Loucy (cell line): ENCODE measurements around the gene CPEB4.

ENCODE experiments used
- EZH2phosphoT487 ChIP-seq: fragments of 200-600 bp; IDR thresholded peaks from 2 replicates; pipeline ENCODE4 v1.6.1; 2018; ENCODE audit warnings: antibody characterized with exemption, mild to moderate bottlenecking, moderate library complexity, borderline replicate concordance
- TF ChIP-seq, protein P1 (sequence below): fragments of 200-600 bp; sonication (generic); conservative IDR thresholded peaks from 2 replicates; pipeline ENCODE4 v1.5.1; 2014; ENCODE audit warnings: mild to moderate bottlenecking, antibody characterized with exemption, low read length

DNA sequence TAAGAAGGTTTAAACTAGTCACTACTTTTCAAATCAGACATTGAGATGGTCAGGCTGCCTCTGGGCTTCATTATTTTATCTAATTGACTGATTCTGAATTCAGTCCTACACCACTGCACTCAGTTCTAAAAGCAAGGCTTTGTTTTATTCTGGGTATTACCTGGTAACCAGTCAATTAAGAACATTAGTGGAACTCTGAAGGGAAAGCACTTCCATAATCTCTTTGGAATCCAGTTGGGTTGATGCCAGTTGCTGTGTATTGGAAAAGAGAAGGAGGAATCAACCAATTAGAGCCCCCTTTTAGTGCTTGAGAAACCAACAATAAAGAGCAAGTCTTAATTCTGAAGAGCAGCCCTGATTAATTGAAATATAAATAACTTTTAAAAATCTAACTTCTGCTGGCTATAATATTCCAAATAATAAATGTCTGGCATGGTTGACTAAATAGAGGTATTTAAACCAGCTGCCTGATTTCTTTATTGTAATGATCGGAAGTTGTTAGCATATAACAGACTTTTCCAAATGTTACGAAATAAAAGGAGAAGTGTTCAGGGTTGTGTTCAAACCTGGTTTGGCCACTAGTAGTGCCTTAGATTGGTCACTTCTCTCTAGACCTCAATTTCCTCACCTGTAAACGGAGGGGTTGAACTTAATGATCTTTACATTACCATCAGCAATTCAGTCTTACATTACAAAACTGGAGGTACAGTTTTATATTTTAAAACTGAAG lies 32.0 kb downstream of the CPEB4 start:
- no peak for TF ChIP-seq EZH2phosphoT487
- TF ChIP-seq, protein P1, sequence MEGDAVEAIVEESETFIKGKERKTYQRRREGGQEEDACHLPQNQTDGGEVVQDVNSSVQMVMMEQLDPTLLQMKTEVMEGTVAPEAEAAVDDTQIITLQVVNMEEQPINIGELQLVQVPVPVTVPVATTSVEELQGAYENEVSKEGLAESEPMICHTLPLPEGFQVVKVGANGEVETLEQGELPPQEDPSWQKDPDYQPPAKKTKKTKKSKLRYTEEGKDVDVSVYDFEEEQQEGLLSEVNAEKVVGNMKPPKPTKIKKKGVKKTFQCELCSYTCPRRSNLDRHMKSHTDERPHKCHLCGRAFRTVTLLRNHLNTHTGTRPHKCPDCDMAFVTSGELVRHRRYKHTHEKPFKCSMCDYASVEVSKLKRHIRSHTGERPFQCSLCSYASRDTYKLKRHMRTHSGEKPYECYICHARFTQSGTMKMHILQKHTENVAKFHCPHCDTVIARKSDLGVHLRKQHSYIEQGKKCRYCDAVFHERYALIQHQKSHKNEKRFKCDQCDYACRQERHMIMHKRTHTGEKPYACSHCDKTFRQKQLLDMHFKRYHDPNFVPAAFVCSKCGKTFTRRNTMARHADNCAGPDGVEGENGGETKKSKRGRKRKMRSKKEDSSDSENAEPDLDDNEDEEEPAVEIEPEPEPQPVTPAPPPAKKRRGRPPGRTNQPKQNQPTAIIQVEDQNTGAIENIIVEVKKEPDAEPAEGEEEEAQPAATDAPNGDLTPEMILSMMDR, result no peak
